ENCODE results near the gene LYST.

DNA sequence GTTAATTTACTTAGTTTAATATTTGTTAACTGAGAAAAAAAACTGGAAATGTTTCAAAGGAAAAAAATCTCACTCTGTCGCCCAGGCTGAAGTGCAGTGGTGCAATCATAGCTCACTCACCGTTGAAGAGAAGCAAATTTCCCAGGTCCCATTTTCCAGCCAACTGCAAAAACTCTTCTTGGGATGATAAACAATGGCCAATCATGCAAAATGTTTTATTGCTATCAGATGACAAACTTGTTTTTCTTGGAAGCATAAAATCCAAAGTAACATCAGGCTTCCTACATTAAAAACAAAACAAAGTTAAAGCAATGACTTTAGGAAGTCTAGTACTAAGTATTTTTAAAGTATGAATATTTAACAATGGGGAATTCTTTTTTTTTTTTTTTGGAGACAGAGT is 84.9 kb downstream of the LYST start:
- TF ChIP-seq EZH2 (IDR thresholded peaks at IDR 0.05), result no peak
- no peak for TF ChIP-seq POLR2AphosphoS5 (IDR thresholded peaks at IDR 0.05; ENCODE audit: borderline replicate concordance, low read depth, low read length)

Data from SK-N-MC (cell line).